AG04450 (cell line): ENCODE data around the gene TGM2. TPM values are rescaled to one million over a fixed set of nuclear protein-coding genes. Genes with fewer than 3 reads are reported as not detected.

ENCODE experiments used
- CTCF ChIA-PET: fragments of 300-600, 350-600 bp; formaldehyde crosslinking; extraction: SDS; loops from one replicate; lab custom pipeline; 2022; ENCODE audit warnings: antibody characterized with exemption, inconsistent platforms; lab: Charles Lee
- POLR2A ChIA-PET: fragments of 350-600 bp; formaldehyde crosslinking; extraction: SDS; loops from one replicate; lab custom pipeline; 2021; ENCODE audit warnings: antibody characterized with exemption, inconsistent platforms; lab: Yijun Ruan, JAX
- DNase-seq: peaks from one replicate; pipeline ENCODE4 v3.0.0-alpha.2; 2011; ENCODE audit warnings: low read depth, low spot score
- H3K27ac ChIP-seq: one replicate; pipeline ENCODE4 v1.5.1; 2012; ENCODE audit warnings: low read depth, low read length, control low read depth
- H3K27me3 ChIP-seq: one replicate; pipeline ENCODE4 v1.6.0; 2012; ENCODE audit warnings: low read length; ENCODE audit not compliant: control insufficient read depth, insufficient read depth
- H3K4me3 ChIP-seq: 2 replicates; pipeline ENCODE4 v1.5.1; 2011; ENCODE audit warnings: mild to moderate bottlenecking, low read depth, low read length, control low read depth
- H3K9me3 ChIP-seq: 2 replicates; pipeline ENCODE4 v1.5.1; 2012; ENCODE audit warnings: low read length; ENCODE audit not compliant: control insufficient read depth, insufficient read depth
- polyA plus RNA-seq: library from polyadenylated mRNA; depleted of rRNA; stranded (reverse); fragments of >200 nt; gene quantifications from 2 replicates; pipeline ENCODE4 v1.2.3, GENCODE V29; 2011; rRNA removed
- small RNA-seq: library from RNA; depleted of rRNA; stranded (forward); fragments of <200 nt; gene quantifications from one replicate; pipeline ENCODE3, GENCODE V24; 2012; ENCODE audit warnings: low read depth; ENCODE audit not compliant: insufficient read length
- TF ChIP-seq, protein P1 (sequence below): IDR thresholded peaks from 2 replicates; pipeline ENCODE4 v1.5.1; 2011; ENCODE audit warnings: low read depth, low read length, control low read depth, inconsistent platforms

The TGM2 gene
- polyA plus RNA-seq, 1 experiment = 326 TPM

DNA sequence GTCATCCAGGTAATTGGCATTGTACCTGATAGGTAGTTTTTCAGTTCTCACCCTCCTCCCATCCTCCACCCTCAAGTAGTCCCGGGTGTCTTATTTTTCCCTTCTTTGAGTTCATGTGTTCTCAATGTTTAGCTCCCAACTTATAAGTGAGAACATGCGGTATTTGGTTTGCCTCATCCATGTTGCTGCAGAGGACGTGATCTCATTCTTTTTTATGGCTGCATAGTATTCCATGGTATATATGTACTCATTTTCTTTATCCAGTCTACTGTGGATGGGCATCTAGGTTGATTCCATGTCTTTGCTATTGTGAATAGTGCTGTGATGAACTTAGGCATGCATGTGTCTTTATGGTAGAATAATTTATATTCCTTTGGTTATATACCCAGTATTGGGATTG, 85.7 kb downstream of the TGM2 start:
- ChIA-PET POLR2A (no interaction called here), CTCF (interaction anchor here (0.7 to 1.0 kb wide), 3 partner anchors 14 to 22 kb away, joined by 3 to 5 read pairs (median 4); no protein-coding TSS in a partner anchor)
- H3K4me3 ChIP-seq = no peak overlapping the region
- DNase-seq = no peak
- H3K9me3 ChIP-seq = peaks cover 3% of the 10 kb centered on the region
- no peak overlapping the region for H3K27ac ChIP-seq
- no peaks in the 10 kb centered on the region for H3K27me3 ChIP-seq
- TF ChIP-seq, protein P1, sequence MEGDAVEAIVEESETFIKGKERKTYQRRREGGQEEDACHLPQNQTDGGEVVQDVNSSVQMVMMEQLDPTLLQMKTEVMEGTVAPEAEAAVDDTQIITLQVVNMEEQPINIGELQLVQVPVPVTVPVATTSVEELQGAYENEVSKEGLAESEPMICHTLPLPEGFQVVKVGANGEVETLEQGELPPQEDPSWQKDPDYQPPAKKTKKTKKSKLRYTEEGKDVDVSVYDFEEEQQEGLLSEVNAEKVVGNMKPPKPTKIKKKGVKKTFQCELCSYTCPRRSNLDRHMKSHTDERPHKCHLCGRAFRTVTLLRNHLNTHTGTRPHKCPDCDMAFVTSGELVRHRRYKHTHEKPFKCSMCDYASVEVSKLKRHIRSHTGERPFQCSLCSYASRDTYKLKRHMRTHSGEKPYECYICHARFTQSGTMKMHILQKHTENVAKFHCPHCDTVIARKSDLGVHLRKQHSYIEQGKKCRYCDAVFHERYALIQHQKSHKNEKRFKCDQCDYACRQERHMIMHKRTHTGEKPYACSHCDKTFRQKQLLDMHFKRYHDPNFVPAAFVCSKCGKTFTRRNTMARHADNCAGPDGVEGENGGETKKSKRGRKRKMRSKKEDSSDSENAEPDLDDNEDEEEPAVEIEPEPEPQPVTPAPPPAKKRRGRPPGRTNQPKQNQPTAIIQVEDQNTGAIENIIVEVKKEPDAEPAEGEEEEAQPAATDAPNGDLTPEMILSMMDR = no peak

- TF ChIP-seq, protein P1 = no peak
- no peaks in the 10 kb centered on the region for H3K27me3 ChIP-seq
- DNase-seq = no peak
- ChIA-PET POLR2A (no interaction called here), CTCF (interaction anchor here (0.5 to 6.9 kb wide), 3 partner anchors 15 to 143 kb away, joined by 4 to 130 read pairs (median 5); no protein-coding TSS in a partner anchor)
- no peak overlapping the region for H3K4me3 ChIP-seq
- no peak overlapping the region for H3K27ac ChIP-seq
- peaks cover 3% of the 10 kb centered on the region for H3K9me3 ChIP-seq
Measured at GRCh38 chr20:38078084-38078483, 87.0 kb downstream of the TGM2 start.

Small RNAs within 50 kb of the gene (small RNA-seq; reads per million reads assigned to genes)
- gene RN7SL237P = not detected

Other genes with a start within 250 kb of the TGM2 start
- 14.7 and 15.1 TPM in 2 replicates for gene TTI1, start 131.8 kb downstream of the TGM2 start, polyA plus RNA-seq
- 21.5 and 23.7 TPM in 2 replicates for gene RPRD1B, start 131.5 kb downstream of the TGM2 start, polyA plus RNA-seq
- 2.9 and 3.5 TPM in 2 replicates for gene KIAA1755, start 95.5 kb upstream of the TGM2 start, polyA plus RNA-seq
- 0.04 and 0.12 TPM in 2 replicates for gene BPI, start 138.9 kb upstream of the TGM2 start, polyA plus RNA-seq
- gene LBP, start 181.2 kb upstream of the TGM2 start, polyA plus RNA-seq = not detected in 2 replicates